HG03066 (cell line): ENCODE data around the gene OBP2B.

Source experiments
- ATAC-seq: cut with Tn5 transposase; IDR thresholded peaks from one replicate; pipeline ENCODE4 v1.9.1; 2021; ENCODE audit warnings: low read depth; ENCODE audit not compliant: unreplicated experiment

Gene OBP2B

GRCh38 chr9:133202688-133203453 lies 6.2 kb downstream of the OBP2B start:
- ATAC-seq, result no peak

GRCh38 chr9:133202145-133202513 lies 6.9 kb downstream of the OBP2B start:
- no peak for ATAC-seq

GRCh38 chr9:133201424-133202144 lies 7.5 kb downstream of the OBP2B start:
- no peak for ATAC-seq

- no peak for ATAC-seq
Observed at GRCh38 chr9:133200631-133201030, 8.4 kb downstream of the OBP2B start.

GRCh38 chr9:133199648-133200321 lies 9.3 kb downstream of the OBP2B start:
- no peak for ATAC-seq

GRCh38 chr9:133195029-133195428 lies 14.0 kb downstream of the OBP2B start:
- no peak for ATAC-seq

- ATAC-seq, result no peak
Observed at GRCh38 chr9:133194597-133194996, 14.5 kb downstream of the OBP2B start.

- ATAC-seq, result no peak
Observed at GRCh38 chr9:133191989-133192388, 17.1 kb downstream of the OBP2B start.

- no peak for ATAC-seq
Observed at GRCh38 chr9:133189826-133190225, 19.2 kb downstream of the OBP2B start.

- ATAC-seq, result no peak
Observed at GRCh38 chr9:133188843-133189180, 20.2 kb downstream of the OBP2B start.

- no peak for ATAC-seq
Observed at GRCh38 chr9:133188006-133188842, 20.8 kb downstream of the OBP2B start.

GRCh38 chr9:133187561-133188005 lies 21.5 kb downstream of the OBP2B start:
- ATAC-seq, result no peak

- ATAC-seq, result no peak
Observed at GRCh38 chr9:133186736-133187135, 22.3 kb downstream of the OBP2B start.

GRCh38 chr9:133184971-133185370 lies 24.1 kb downstream of the OBP2B start:
- no peak for ATAC-seq

- ATAC-seq, result no peak
Observed at GRCh38 chr9:133182151-133182550, 26.9 kb downstream of the OBP2B start.

GRCh38 chr9:133181561-133181960 lies 27.5 kb downstream of the OBP2B start:
- no peak for ATAC-seq

- no peak for ATAC-seq
Observed at GRCh38 chr9:133180953-133181352, 28.1 kb downstream of the OBP2B start.

GRCh38 chr9:133173056-133173455 lies 36.0 kb downstream of the OBP2B start:
- no peak for ATAC-seq

- ATAC-seq, result no peak
Observed at GRCh38 chr9:133171161-133171961, 37.7 kb downstream of the OBP2B start.

GRCh38 chr9:133170716-133171115 lies 38.3 kb downstream of the OBP2B start:
- no peak for ATAC-seq
